ENCODE results near the gene ACOD1.
"Not testable (repeated sequence)": the region's sequence is repeated elsewhere in the genome, so short reads cannot be mapped to it uniquely, and the experiment has no call there.

The ACOD1 gene

GRCh38 chr13:76954538-76954937, 6.2 kb downstream of the ACOD1 start:
- DNase-seq = no peak

DNA sequence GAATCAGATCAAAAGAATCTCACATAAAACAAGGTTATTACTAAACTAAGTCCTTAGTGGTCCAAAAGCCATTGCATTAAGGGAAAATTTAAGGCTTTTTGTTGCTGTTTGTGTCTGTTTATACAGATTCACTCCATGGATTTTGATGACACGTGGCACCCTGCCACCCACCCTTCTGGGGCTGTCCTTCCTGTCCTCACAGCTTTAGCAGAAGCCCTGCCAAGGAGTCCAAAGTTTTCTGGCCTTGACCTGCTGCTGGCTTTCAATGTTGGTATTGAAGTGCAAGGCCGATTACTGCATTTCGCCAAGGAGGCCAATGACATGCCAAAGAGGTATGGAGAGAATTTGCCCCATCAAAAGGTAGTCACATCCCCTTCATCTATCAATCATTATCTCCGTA, 6.9 kb downstream of the ACOD1 start:
- no peak for DNase-seq

- no peak for DNase-seq
Measured at GRCh38 chr13:76955661-76956060, 7.3 kb downstream of the ACOD1 start.

GRCh38 chr13:76958841-76959432, 10.6 kb downstream of the ACOD1 start:
- no peak for DNase-seq

- DNase-seq = not testable (repeated sequence)
Measured at GRCh38 chr13:76959734-76960133, 11.4 kb downstream of the ACOD1 start.

- no peak for DNase-seq
Measured at GRCh38 chr13:76965759-76966421, 17.6 kb downstream of the ACOD1 start.

DNA sequence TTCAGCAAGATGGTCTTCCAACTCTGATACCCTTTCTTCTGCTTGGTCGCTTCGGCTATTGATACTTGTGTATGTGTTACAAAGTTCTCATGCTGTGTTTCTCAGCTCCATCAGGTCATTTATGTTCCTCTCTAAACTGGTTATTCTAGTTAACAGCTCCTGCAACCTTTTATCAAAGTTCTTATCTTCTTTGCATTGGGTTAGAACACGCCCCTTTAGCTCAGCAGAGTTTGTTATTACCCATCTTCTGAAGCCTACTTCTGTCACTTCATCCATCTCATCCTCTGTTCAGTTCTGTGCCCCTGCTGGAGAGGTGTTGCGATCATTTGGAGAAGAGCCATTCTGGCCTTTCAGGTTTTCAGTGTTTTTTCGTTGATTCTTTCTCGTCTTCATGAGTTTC, 18.7 kb downstream of the ACOD1 start:
- no peak for DNase-seq

DNA sequence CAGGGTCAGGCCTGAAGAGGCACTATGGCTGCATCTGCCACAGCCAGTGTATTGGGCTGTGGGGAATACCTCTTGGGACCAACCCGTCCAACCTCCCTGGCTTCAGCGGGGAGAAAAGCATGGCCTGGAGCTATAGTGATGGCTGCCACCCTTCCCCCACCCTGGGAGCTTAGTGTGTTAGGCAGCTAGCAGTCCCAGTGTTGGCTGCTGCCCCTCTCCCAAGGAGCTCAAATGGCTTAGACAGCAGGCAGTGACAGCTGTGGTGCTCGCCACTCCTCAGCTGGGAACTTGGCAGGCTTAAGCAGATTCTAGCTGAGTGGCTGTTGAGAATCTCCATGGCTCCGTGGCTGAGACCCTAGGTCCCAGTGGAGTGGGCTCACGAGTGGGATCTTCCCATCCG, 19.7 kb downstream of the ACOD1 start:
- DNase-seq = no peak

DNA sequence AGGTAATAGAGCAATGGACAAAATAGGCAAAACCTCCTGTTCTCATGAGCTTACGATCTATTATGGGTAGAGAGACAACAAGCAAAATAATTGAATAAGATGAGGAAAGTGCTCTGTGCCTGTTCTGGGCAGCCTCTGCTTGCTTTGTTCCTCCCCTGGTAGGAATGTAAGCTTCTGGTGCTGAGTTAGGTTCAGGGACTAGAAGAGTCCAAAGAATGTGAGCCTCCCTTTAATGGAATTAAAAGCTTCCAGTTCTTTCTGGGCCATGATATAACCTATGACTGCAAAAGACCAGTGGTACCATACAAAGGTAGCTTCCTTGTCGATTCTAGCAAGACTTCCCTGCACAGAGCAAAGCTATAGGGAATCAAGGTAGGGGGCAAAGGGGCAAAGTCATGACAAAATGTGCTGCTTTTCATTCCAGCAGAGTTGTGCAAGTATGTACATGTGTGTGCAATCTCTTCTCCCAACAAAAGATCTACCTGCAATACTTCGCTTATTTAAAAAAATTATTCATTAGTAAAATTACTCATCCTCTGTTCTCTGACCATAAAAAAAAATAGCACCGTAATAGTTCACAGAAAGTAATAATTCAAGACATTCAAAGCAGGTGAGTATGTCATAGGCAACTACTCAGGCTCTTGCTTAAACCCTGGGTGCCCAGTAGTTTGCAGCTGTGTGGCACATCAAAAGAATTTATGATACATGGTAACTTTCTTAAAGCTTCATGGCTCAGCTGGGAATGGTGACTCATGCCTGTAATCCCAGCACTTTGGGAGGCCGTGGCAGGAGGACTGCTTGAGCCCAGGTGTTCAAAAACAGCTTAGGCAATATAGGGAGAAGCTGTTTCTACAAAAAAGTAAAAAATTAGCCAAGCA, 21.4 kb downstream of the ACOD1 start:
- DNase-seq = no peak

GRCh38 chr13:76971215-76971614, 22.9 kb downstream of the ACOD1 start:
- DNase-seq = no peak

DNA sequence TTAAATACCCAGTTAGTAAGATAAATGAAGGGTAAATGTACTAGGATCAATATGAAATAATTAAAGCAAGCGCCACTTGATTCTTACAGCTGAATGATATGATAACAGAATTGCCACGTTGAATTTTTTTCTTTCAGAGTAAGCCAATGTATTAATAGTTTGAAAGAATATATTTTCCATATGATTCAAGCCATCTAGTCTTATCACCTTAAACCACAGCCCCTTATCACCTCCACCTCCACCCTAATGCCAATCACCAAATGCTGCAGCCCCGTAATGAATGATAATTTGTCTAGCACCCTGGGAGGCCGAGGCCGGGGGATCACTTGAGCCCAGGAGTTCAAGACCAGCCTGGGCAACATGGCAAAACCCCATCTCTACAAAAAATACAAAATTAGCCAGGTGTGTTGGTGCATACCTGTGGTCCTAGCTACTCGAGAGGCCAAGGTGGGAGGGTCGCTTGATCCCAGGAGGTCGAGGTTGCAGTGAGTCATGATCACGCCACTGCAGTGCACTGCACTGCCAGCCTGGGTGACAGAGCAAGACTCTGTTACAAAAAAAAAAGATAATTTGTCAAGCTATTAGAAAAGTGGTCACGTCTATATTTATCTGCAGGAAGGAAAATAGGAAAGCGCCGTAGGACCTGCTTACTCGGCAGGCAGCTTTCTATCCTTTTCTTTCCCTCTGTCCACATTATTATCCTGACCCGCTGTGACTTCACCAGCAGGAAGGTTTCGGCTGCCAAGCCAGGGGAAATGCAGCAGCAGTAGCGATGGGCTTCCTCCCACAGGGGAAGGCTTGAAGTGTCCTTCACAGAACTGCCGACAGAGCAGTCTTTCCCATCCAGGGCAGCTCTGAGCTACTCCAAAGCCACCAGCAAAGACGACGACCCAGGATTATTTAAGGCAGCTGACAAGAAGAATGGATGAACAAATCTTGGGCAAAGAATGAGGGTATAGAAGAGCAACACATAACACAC, 23.8 kb downstream of the ACOD1 start:
- DNase-seq = no peak

- no peak for DNase-seq
Measured at GRCh38 chr13:76973920-76974617, 25.8 kb downstream of the ACOD1 start.

DNA sequence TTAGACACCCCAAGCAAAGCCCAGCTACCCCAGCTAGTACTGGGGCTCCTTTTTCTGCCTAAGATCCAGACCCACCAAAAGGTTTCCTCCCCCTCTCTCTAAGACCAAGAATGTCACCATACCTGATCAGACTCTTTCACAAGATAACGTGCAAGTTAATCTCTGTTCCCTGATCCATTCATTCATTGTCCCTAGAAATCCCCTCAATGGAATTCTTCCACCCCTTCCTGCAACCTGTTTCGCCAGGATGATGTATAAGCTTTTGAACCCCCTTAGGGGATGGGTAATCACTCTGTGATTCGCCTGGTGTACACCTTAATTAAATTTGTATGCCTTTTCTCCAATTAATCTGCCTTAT, 26.3 kb downstream of the ACOD1 start:
- DNase-seq = no peak

DNA sequence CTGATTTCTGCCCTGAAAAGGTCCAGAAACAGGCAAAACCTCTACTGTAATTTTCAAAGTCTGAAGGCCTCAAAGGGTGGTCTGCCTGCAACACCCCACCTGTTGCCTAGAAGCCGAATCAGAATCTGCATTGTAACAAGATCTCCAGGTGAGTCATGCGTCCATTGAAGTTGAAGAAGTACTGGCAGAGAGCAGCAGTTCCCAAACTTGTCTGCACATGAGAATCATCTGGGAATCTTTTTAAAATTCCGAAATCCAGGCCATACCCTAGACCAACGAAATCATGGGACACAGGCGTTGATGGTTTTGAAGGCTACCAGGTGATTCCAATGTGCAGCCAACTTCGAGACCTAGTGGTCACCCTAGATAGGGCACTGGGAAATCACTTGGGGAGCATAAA, 27.6 kb downstream of the ACOD1 start:
- DNase-seq = no peak

DNA sequence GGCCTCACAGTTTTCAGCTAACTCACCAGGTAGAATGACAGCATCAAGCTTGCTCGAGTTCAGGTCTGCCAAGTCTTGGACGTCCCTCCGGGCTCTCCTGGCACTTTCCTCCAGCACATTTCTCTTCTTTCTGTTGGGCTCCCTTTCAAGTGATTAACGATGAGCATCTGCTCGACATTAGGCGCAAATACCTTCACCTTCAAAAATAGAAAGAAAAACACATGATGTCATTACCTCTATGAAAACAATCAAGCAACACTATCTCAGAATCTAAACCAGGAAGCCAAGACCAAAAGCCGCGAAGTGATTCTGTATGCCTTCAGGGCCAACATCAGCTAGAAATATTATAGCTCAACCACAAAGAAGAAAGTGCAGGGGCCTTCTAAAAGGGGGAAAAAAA, 28.2 kb downstream of the ACOD1 start:
- DNase-seq = no peak

- DNase-seq = no peak
Measured at GRCh38 chr13:76976929-76977328, 28.6 kb downstream of the ACOD1 start.

DNA sequence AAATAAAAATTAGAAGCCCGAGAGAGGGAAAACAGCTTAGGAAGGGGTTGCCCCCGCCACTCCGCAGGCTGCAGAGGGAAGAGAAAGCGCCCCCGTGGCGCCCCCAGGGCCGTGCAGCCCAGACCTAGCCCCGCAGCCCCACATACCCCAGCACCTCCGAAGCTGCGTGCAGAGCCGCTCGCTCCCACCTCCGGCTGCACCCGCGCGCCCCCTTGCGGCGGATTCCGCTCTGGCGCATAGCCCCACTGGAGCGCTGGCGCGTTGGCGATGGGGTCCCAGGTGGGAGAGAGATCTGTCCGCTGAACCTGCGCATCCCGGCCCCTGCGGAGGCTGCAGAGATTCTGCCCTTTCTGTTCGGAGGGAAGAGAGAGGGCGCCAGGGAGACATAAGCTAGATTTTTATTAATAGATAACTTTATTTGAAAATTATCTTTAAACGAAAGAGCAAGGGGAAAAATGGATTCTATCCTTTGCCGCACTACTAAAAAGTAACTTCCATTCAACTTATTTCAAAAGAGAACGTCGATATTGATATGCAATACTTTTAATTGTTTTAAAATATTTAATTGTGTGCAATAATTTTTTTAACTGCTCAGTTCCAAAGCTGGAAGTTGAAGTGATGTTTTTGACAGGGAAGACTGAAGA, 31.9 kb downstream of the ACOD1 start:
- DNase-seq = no peak

DNA sequence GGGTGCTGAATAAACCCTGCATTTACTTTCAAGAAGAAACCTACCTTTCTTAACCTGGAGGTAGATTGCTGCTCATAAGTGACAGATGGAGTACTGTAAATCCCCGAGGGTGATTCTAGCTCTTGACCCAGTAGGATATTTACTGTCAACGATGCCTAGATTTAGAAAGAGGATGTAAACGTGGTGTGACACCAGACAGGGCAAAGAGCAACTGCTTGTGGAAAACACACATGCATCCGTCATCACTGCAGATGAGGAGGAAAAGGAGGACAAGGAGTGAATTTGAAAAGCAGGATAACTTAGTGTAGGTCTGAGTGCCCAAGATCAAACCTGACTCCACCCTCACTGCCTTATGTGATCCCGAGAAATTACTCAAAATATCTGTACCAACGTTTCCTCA, 33.8 kb downstream of the ACOD1 start:
- DNase-seq = no peak

DNA sequence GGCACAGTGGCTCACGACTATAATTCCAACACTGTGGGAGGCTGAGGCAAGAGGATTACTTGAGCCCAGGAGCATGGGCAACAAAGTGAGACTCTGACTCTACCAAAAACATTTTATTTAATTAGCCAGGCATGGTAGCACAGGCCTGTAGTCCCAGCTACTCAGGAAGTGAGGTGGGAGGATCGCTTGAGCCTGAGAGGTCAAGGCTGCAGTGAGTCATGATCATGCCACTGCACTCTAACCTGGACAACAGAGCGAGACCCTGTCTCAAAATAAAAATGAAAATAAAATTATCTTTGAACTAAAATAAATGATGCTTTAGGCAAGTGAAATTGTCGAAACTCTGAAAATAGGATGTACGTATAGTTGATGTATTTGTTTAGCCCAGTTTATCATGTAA, 35.4 kb downstream of the ACOD1 start:
- no peak for DNase-seq

GRCh38 chr13:76991432-76991795, 43.1 kb downstream of the ACOD1 start:
- no peak for DNase-seq

DNA sequence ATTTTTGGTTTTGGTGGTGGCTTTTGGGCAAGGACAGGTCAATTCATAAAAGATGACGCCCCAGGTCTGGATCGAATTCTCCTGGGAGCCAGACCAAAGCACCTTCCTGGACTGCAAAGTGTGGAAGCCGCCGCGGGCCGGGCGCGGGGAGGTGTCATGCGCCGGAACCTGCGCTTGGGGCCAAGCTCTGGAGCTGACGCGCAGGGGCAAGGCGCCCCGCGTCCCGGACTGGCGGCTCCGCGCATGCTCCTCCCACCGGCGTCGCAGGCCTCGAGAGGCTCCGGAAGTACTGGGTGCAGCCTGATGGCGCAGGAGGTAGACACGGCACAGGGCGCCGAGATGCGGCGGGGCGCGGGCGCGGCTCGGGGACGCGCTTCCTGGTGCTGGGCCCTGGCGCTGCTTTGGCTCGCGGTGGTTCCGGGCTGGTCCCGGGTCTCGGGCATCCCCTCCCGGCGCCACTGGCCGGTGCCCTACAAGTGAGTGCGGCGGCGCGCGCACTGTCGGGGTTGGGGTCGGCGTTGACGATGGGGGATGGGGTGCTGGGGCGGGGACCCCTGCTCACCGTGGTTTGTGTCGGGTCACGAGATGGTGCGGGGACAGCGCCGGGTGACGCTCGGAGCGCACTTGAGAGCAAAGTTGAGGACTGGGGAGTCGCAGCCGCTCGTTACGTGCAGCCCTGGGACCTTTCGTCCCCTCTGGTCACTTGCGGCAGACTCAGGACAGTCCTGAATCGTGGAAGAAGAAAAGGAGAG, 43.7 kb downstream of the ACOD1 start, which contains the start of gene CLN5:
TSS of gene CLN5 (plus strand) at position 286 of the 752 bp plus-strand sequence. CDS start at position 304, 18 bp downstream.
- peak; percentile 80 for DNase-seq
